ENCODE data around the gene RPGRIP1. TPM values are rescaled to one million over a fixed set of nuclear protein-coding genes. Genes with fewer than 3 reads are reported as not detected.

Gene RPGRIP1
- total RNA-seq, 4 donors from 2014 or later, result 0.21 to 2.6 TPM; not detected in 2

GRCh38 chr14:21313512-21313911 is 33.6 kb downstream of the RPGRIP1 start:
- no peak for DNase-seq (ENCODE audit: low spot score in 2 of 2)
- WGBS, 2 donors, result 87 to 90% methylated on average over 12 of the region's 12 CpGs
- H3K4me3 ChIP-seq (ENCODE audit: low read depth, poor library complexity, severe bottlenecking), result no peak overlapping the region
- TF ChIP-seq CTCF (IDR thresholded peaks at IDR 0.05) (no peak), POLR2A (IDR thresholded peaks at IDR 0.05) (no peak)
- intact Hi-C loops (cut with DNase I; ENCODE audit: low total_unique reads), result no loop called here

GRCh38 chr14:21317398-21317797 is 37.5 kb downstream of the RPGRIP1 start:
- TF ChIP-seq POLR2A (IDR thresholded peaks at IDR 0.05) (no peak), CTCF (IDR thresholded peaks at IDR 0.05) (no peak)
- H3K4me3 ChIP-seq (ENCODE audit: low read depth, poor library complexity, severe bottlenecking), result no peak overlapping the region
- intact Hi-C loops (cut with DNase I; ENCODE audit: low total_unique reads), result no loop called here
- DNase-seq (ENCODE audit: low spot score in 2 of 2), result no peak
- WGBS, 2 donors, result 63 to 64% methylated on average over 3 of the region's 3 CpGs

GRCh38 chr14:21320913-21321312 is 41.0 kb downstream of the RPGRIP1 start:
- 87 to 89% methylated on average over 2 of the region's 2 CpGs for WGBS, 2 donors
- intact Hi-C loops (cut with DNase I; ENCODE audit: low total_unique reads), result no loop called here
- no peak for TF ChIP-seq POLR2A (IDR thresholded peaks at IDR 0.05)
- no peak for TF ChIP-seq CTCF (IDR thresholded peaks at IDR 0.05)
- no peak for DNase-seq (ENCODE audit: low spot score in 2 of 2)
- H3K4me3 ChIP-seq (ENCODE audit: low read depth, poor library complexity, severe bottlenecking), result no peak overlapping the region

- DNase-seq (ENCODE audit: low spot score in 2 of 2), result no peak
- intact Hi-C loops (cut with DNase I; ENCODE audit: low total_unique reads), result no loop called here
- no peak for TF ChIP-seq POLR2A (IDR thresholded peaks at IDR 0.05)
- no peak for TF ChIP-seq CTCF (IDR thresholded peaks at IDR 0.05)
- 48 to 58% methylated on average over 2 of the region's 2 CpGs for WGBS, 2 donors
- no peak overlapping the region for H3K4me3 ChIP-seq (ENCODE audit: low read depth, poor library complexity, severe bottlenecking)
These were observed 42.8 kb downstream of the RPGRIP1 start for GRCh38 chr14:21322716-21323115.

- intact Hi-C loops (cut with DNase I; ENCODE audit: low total_unique reads), result no loop called here
- TF ChIP-seq POLR2A (IDR thresholded peaks at IDR 0.05) (no peak), CTCF (IDR thresholded peaks at IDR 0.05) (no peak)
- 85 to 88% methylated on average over 1 of the region's 1 CpG for WGBS, 2 donors
These were observed 47.1 kb downstream of the RPGRIP1 start for GRCh38 chr14:21326972-21327371.

More at GRCh38 chr14:21326972-21327371, 47.1 kb downstream of the RPGRIP1 start:
- no peak for DNase-seq (ENCODE audit: low spot score in 2 of 2)
- no peak overlapping the region for H3K4me3 ChIP-seq (ENCODE audit: low read depth, poor library complexity, severe bottlenecking)

Other genes starting within 250 kb of the RPGRIP1 start
- gene TPPP2, start 249.9 kb upstream of the RPGRIP1 start, total RNA-seq, result under 1 TPM in 1 of 4 donors, not detected in 3; 0.71 TPM
- gene RNASE13, start 245.3 kb upstream of the RPGRIP1 start, total RNA-seq, result not detected
- 10 to 100 TPM; 34.1 to 83.3 (median 47.8) TPM for gene RNASE7, start 237.7 kb upstream of the RPGRIP1 start, total RNA-seq
- not detected for gene RNASE8, start 222.3 kb upstream of the RPGRIP1 start, total RNA-seq
- gene ARHGEF40, start 209.8 kb upstream of the RPGRIP1 start, total RNA-seq, result 10 to 100 TPM in 3 of 4 donors, 1 to 10 TPM in 1; 7.5 to 21.2 (median 14.4) TPM
- gene ZNF219, start 181.4 kb upstream of the RPGRIP1 start, total RNA-seq, result 10 to 100 TPM; 56.9 to 89.9 (median 82.2) TPM
- gene TMEM253, start 179.0 kb upstream of the RPGRIP1 start, total RNA-seq, result 1 to 10 TPM in 1 of 4 donors, under 1 TPM in 1, not detected in 2; 0.39 to 1.0 TPM
- gene OR5AU1, start 124.0 kb upstream of the RPGRIP1 start, total RNA-seq, result under 1 TPM in 1 of 4 donors, not detected in 3; 0.17 TPM
- gene HNRNPC, start 10.6 kb upstream of the RPGRIP1 start, total RNA-seq, result 100 to 1,000 TPM; 312 to 425 (median 376) TPM
- 10 to 100 TPM; 35.7 to 50.3 (median 45.8) TPM for gene SUPT16H, start 103.9 kb downstream of the RPGRIP1 start, total RNA-seq
- 10 to 100 TPM; 78.4 to 98.6 (median 97.0) TPM for gene CHD8, start 176.0 kb downstream of the RPGRIP1 start, total RNA-seq
- 10 to 100 TPM; 11.3 to 19.9 (median 15.4) TPM for gene RAB2B, start 196.9 kb downstream of the RPGRIP1 start, total RNA-seq
- gene TOX4, start 197.1 kb downstream of the RPGRIP1 start, total RNA-seq, result 10 to 100 TPM; 69.8 to 94.9 (median 75.7) TPM
- 10 to 100 TPM; 33.4 to 60.0 (median 39.8) TPM for gene METTL3, start 231.3 kb downstream of the RPGRIP1 start, total RNA-seq
- 1 to 10 TPM; 2.2 to 4.8 (median 4.4) TPM for gene SALL2, start 246.3 kb downstream of the RPGRIP1 start, total RNA-seq